HG03135 (cell line): ENCODE measurements around the gene CSNK2B.

ENCODE experiments used
- ATAC-seq: cut with Tn5 transposase; IDR thresholded peaks from one replicate; pipeline ENCODE4 v1.9.1; 2021; ENCODE audit warnings: mild to moderate bottlenecking, moderate library complexity; ENCODE audit not compliant: unreplicated experiment

Gene CSNK2B

DNA sequence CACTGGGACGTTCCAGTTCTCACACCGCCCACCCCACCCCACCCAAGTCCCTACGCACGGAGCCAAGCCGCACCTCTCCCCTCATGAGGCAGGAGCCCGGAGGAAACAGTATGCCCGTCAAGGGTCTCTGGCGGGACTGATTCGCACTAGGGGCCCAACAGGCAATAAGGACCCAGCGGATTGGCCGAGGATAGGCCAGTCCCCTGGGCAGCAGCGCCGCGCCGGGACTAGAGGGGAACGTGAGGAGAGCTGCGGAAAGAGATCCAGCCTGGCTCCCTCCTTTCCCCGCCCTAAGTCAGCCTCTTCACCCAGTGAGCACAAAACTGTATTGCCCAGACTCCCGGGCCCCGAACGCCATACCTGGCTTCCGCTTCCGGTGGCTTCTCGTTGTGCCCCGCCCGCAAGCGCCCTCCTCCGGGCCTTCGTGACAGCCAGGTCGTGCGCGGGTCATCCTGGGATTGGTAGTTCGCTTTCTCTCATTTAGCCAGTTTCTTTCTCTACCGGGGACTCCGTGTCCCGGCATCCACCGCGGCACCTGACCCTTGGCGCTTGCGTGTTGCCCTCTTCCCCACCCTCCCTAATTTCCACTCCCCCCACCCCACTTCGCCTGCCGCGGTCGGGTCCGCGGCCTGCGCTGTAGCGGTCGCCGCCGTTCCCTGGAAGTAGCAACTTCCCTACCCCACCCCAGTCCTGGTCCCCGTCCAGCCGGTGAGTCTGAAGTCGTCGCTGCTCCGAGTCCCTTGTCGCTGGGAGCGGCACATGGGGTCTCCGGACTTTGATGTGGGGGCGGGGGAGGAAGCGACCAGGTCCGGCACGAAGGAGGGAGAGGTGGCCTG lies at the start of gene CSNK2B:
Gene CSNK2B (plus strand): TSS at position 580 of the 836 bp plus-strand sequence. CDS start 752 bp downstream, outside the sequence.
- peak; percentile 73 for ATAC-seq

DNA sequence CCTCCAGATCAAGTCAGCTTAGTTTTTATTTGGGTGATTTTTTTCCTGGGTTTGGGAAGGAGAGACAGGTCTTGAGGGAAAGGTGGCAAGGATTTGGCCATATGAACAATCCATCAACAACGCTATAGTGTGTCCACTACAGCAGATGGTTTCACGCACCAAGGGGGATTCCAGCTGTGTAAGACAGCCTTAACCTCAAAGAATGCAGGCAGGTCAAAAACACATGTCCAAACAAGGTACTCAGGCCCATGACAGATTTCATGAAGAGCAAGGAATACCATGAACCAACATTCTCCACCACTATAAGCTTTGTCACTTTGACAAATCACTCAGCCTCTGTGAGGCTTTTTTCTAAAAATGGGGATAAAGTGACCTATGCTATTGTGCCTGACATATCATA lies 48.9 kb upstream of the CSNK2B start:
- ATAC-seq = no peak

DNA sequence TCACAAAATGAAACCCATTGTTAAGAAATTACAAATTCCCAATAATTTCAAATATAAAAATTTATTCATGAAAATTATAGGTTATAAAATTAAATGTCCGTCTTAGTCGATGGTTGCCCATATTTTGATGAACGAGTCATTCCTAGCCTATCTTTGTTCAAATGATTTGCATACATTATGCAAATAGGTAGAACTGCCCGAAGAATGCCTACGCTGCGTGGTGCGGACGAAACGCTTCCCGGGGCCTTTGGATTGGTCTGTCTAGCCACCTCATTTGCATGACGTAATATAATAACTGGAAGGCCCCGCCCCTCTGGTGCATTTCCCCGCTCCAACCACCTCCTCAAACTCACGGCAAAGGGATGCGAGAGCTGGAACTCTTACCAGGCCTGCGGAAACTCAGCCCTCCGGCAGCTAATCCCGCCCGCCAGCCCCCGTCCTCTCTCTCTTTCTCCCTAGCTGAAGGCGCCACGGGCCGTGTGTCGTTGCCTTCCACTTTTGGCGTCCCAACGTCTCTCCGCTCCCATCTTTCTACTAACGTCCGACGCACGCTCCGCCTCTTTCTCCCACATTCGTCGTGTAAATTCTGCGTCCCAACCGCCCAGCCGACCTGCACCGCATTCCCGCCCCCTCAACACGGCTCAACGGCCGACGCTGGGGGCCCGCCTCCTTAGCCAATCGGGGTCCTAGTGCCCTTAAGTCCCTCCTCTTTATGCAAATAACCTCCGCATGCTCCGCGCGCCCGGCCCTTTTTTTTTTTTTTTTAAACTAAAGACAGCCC lies 45.9 kb upstream of the CSNK2B start:
- peak; percentile 76 for ATAC-seq

DNA sequence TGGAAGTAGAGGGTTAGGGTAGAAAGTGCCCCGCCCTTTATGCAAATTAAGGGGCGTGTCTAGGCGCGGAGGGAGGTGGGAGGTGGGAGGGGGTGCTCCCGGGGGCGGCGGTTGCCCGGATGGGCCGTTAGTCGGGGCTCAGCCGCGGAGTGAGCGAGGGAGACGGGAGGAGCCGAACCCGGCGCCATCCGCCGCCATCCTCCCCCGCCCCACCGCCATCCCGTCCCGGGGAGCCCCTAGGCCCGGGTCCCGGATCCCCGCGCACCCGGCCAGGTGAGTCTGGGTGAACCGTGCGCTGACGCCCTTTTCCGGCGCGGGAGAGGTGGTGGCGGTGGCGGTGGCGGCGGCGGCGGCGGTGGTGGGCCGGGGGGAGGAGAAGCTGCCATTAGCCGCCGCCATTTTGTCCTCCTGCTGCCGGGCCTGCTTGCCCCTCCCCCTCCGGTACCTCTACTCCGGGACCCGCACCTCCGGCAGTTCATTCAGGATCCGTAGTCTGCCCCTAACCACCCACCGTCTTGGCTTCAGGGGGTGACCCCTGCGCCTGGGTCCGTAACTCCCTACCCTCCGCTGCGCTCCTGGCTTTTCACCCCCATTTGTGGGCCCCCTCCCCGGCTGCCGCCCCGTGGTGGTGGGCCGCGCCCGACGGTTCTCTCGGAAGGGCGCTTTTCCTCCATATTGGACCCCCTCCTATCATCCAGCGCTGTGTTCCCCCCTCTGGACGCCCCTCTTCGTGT lies 45.1 kb upstream of the CSNK2B start, which contains the start of gene PRRC2A:
Gene PRRC2A (plus strand): TSS at position 130 of the 734 bp plus-strand sequence. CDS start 2,075 bp downstream, outside the sequence.
- ATAC-seq = peak; percentile 24

DNA sequence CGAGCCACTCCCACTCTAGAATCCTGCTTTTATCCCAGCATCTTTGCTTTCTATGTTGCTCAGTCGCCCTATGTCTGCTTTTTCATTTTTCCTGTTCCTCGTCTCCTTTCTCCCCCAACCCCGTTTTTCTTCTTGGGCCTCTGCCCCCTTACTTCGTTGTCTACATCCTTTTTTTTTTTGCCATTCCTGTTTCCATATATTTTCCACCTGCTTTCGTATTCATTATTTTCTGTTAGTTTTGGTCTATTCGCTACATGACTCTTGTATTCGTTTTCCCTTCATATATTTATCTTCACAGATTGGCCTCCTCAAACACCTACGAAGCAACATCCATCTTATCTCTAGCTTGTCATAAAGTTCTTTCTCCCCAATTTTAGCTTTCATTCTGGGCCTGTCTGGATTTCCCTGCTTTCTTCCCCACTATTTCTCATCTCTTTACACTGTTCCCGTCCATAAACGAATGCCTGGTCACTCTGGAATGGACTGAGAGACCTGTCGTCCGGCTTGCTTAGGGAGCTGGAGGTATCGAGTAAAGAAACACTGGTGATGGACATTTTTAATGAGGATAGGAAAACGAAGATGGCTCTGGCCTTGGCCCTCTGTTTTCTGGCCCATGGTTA lies 44.5 kb upstream of the CSNK2B start:
- ATAC-seq = no peak

DNA sequence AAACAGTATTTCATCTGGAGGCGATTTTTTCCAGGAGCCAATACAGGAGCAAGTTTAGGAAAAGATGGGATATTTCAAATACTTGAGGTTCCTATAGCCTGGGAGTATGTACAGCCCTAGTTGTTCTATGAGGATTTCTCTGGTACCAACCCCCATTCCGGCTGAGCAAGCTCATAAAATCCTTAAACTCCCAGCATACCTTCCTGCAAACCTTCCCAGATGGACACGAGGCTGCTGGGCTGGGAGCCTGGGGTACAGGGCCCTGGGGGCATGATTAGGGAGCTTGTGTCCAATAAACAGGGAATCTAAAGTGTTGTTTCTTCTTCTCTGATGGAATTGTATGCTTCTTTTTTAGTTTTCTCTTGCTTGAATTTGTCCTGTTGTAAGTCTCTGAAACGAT lies 43.9 kb upstream of the CSNK2B start:
- ATAC-seq = no peak

DNA sequence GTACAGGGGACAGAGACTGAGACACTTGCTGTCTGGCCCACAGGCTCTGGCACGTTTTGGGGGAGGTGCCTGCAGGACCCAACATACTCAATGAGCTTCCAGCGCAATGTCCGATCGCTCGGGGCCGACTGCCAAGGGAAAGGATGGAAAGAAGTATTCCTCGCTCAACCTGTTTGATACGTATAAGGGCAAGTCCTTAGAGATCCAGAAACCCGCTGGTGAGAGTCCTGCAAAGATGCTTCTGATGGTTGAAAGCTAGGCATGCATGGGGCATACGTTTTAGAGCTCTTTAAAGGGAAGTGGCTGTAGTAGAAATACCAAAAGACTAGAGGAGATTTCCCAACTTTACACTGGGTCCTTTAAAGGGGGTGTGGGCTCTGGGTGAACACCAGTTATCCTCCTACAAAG lies 43.2 kb upstream of the CSNK2B start:
- no peak for ATAC-seq

DNA sequence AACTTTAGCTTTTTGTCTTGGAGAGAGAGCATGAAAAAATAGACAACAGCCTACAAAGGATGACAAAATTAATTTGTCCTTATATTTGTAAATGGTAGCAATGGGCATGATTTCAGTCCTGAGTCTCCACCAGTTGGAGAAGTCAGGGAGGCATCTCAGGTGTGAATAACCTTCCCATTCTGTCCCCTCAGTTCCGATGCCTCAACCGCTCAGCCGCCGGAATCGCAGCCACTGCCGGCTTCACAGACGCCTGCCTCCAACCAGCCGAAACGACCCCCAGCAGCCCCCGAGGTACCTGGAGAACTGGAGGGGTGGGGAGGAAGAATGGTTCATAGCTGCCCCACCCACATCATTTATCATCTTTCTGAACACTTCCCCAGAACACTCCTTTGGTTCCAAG lies 41.8 kb upstream of the CSNK2B start:
- ATAC-seq = no peak

DNA sequence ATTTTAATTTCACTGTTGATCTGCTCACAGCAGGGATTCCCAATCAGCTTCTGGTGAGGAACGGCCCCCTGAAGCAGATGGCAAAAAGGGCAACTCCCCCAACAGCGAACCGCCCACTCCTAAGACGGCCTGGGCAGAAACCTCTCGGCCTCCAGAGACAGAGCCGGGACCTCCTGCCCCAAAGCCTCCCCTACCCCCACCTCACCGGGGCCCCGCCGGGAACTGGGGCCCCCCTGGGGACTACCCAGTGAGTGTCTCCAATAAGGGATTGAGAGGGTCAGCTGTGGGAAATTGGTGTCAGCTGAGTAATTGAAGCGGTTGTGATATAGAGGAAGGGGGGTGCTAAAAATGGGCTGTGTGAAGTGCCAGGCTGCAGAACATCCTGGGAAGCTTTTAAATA lies 38.9 kb upstream of the CSNK2B start:
- ATAC-seq = no peak

DNA sequence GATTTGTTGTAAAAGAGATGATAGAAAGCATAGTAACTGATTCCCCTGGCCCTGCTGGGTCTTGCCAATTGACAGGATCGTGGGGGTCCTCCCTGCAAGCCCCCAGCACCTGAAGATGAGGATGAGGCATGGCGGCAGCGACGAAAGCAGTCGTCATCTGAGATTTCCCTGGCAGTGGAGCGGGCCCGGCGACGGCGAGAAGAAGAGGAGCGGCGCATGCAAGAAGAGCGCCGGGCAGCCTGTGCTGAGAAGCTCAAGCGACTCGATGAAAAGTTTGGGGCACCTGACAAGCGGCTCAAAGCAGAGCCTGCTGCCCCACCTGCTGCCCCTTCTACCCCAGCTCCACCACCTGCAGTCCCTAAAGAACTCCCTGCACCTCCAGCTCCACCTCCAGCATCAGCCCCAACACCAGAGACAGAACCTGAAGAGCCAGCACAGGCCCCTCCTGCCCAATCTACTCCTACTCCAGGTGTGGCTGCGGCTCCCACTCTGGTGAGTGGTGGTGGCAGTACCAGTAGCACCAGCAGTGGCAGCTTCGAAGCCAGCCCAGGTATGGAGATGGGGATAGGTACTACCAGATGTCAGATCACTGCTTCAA lies 38.1 kb upstream of the CSNK2B start:
- ATAC-seq = no peak

DNA sequence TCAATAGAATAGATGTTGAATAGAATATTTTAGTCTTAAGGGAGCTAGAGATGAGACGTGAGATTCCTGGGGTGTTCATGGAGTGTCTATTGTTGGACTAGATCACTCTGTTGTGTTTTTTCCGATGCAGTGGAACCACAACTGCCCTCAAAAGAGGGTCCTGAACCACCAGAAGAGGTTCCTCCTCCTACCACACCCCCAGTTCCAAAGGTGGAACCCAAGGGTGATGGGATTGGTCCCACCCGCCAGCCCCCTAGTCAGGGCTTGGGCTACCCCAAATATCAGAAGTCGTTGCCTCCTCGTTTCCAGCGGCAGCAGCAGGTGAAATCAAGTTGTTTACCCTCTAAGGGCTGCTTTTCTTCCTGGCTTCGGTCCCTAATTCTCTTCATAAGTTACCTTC lies 36.9 kb upstream of the CSNK2B start:
- ATAC-seq = no peak

DNA sequence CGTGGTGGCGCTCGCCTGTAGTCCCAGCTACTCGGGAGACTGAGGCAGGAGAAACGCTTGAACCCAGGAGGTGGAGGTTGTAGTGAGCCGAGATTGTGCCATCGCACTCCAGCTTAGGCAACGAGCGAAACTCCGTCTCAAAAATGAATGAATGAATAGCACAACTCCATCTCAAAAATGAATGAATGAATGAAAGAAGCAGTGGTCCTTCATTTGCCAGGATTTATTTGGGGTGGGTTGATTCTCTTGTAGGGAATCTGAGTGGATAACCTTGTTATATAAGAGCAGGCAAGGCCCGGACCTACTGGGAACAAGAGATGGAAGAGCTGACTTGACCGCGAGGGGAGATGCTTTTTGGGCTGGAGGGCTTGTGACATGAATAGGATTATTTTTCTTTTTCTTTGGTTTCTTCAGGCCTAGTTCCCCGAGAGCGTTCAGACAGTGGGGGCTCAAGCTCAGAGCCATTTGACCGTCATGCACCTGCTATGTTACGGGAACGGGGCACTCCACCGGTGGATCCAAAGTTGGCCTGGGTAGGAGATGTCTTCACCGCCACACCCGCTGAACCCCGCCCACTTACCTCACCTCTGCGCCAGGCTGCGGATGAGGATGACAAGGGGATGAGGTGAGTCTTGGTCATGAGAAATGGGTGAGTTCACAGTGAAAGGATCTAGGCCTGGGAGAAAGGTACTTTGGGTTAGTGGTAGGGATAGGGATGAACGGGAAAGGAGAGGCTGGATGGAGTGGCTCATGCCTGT lies 35.5 kb upstream of the CSNK2B start:
- ATAC-seq = no peak

DNA sequence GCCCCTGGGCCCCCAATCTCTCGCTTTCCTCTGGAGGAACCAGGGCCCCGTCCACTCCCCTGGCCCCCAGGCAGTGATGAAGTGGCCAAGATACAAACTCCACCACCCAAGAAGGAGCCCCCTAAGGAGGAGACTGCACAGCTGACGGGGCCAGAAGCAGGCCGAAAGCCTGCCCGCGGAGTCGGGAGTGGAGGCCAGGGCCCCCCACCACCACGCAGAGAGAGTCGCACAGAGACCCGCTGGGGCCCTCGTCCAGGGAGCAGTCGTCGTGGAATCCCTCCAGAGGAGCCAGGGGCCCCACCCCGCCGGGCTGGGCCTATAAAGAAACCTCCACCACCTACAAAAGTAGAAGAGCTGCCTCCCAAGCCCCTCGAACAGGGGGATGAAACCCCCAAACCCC lies 34.7 kb upstream of the CSNK2B start:
- ATAC-seq = no peak

DNA sequence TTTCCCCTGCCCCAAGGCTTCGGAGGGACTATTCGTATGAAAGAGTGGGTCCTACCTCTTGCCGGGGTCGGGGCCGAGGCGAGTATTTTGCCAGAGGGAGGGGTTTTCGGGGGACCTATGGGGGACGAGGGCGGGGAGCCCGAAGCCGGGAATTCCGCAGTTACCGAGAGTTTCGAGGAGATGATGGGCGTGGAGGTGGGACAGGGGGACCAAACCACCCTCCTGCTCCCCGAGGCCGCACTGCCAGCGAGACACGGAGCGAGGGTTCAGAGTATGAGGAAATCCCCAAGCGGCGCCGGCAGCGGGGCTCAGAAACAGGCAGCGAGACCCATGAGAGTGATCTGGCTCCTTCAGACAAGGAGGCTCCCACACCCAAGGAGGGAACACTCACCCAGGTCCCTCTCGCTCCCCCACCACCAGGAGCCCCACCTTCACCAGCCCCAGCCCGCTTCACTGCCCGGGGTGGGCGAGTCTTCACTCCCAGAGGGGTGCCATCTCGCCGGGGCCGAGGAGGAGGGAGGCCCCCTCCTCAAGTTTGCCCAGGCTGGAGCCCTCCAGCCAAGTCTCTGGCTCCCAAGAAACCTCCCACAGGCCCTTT lies 34.1 kb upstream of the CSNK2B start:
- no peak for ATAC-seq

DNA sequence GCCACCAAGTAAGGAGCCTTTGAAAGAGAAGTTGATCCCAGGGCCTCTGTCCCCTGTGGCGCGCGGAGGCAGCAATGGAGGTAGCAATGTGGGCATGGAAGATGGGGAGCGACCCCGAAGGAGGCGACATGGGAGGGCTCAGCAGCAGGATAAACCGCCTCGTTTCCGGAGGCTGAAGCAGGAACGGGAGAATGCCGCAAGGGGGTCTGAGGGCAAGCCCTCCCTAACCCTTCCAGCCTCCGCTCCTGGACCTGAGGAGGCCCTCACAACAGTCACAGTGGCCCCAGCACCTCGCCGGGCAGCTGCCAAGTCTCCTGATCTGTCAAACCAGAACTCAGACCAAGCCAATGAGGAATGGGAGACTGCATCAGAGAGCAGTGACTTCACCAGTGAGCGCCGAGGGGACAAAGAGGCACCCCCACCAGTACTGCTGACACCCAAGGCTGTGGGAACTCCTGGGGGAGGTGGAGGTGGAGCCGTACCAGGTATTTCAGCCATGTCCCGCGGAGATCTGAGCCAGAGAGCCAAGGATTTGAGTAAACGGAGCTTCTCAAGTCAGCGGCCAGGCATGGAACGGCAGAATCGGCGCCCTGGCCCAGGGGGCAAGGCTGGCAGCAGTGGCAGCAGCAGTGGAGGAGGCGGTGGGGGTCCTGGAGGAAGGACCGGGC lies 33.5 kb upstream of the CSNK2B start:
- no peak for ATAC-seq

DNA sequence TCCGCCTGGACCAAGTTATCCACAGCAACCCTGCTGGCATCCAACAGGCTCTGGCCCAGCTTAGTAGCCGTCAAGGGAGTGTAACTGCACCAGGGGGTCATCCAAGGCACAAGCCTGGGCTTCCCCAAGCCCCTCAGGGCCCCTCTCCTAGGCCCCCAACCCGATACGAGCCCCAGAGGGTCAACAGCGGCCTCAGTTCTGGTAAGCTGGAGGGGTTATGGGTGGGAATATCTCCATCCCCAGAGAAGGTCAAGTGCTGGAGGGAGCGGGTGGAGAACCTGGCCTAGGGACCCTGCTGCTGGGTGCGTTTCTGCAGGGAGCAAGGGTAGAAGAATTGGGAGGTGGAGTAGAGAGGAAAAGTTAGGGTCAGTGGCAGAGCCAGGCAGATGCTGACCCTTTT lies 32.4 kb upstream of the CSNK2B start:
- ATAC-seq = no peak

DNA sequence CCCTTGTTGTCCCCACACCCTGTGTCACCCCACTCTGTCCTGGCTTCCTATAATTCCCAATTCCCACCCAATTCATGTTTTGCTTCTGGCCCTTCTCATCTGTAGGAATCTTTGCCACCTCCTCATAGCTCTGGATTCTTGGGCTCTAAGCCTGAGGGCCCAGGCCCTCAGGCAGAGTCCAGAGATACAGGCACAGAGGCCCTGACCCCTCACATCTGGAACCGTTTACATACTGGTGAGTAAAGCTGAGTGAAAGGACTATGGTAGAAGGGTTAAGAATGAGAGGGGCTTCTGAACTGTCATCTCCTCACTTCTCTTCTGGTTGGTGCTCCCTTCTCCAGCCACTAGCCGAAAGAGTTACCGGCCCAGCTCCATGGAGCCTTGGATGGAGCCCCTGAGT lies 31.7 kb upstream of the CSNK2B start:
- no peak for ATAC-seq

DNA sequence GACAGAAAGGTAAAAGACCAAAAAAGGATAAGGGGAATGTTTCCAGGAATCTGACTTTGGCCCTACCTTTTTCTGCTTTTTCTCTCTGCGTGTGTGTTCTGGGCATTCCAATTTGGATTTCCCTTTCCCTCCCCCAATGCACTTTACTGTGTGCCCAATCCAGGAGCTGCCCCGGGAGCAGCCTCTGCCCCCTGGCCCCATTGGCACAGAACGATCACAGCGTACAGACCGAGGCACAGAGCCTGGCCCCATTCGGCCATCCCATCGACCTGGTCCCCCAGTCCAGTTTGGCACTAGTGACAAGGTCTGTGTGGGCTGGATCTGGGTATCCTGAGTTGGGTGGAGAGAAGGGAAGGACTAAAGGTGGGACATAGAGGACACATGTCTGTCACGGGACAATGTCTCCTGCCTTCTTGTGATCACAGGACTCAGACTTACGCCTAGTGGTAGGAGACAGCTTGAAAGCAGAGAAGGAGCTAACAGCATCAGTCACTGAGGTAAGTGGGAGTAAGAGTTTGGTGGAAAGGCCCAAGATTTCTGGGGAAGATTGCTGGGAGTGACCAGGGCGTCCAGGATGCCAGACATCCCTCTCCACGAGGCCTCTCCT lies 30.8 kb upstream of the CSNK2B start:
- ATAC-seq = no peak
